Fibroblast of lung (primary cell): Measurements from ENCODE around the gene GALR2. TPM values are rescaled to one million over a fixed set of nuclear protein-coding genes. Genes with fewer than 3 reads are reported as not detected.

Experiments used
- DNase-seq, 2 donors: peaks; one replicate each; pipeline versions ENCODE4 v3.0.0 to v3.0.0-alpha.2; 2010; ENCODE audit warnings: low read depth in 2 of 2
- H2AFZ ChIP-seq: 2 replicates; pipeline ENCODE4 v1.5.1; 2012; ENCODE audit warnings: low read length, control low read depth, inconsistent platforms
- H3K27ac ChIP-seq: 2 replicates; pipeline ENCODE4 v1.5.1; 2011; ENCODE audit warnings: low read length, control low read depth; ENCODE audit not compliant: insufficient read depth
- H3K27me3 ChIP-seq: 2 replicates; pipeline ENCODE4 v1.5.1; 2011; ENCODE audit warnings: mild to moderate bottlenecking, low read length; ENCODE audit not compliant: control insufficient read depth, insufficient read depth
- H3K36me3 ChIP-seq: 2 replicates; pipeline ENCODE4 v1.5.1; 2011; ENCODE audit warnings: low read length; ENCODE audit not compliant: control insufficient read depth, insufficient read depth
- H3K4me1 ChIP-seq: 2 replicates; pipeline ENCODE4 v1.5.1; 2011; ENCODE audit warnings: low read length; ENCODE audit not compliant: control insufficient read depth, insufficient read depth; ENCODE audit errors: extremely low read depth
- H3K4me2 ChIP-seq: 2 replicates; pipeline ENCODE4 v1.5.1; 2011; ENCODE audit warnings: low read length, control low read depth; ENCODE audit not compliant: insufficient read depth; ENCODE audit errors: extremely low read depth
- H3K4me3 ChIP-seq, 4 experiments: fragments of 200-600 bp in 1 of 4; sonication (generic) in 1 of 4; replicated peaks in 1 of 4; 2 replicates each; pipeline ENCODE4 v1.5.1; 2011 to 2016; ENCODE audit warnings: low read length in 4 of 4, low read depth in 3 of 4, mild to moderate bottlenecking in 3 of 4, control low read depth in 2 of 4, inconsistent platforms in 1 of 4, mixed read lengths in 1 of 4; ENCODE audit not compliant: insufficient read depth in 1 of 4; ENCODE audit errors: control extremely low read depth in 1 of 4
- H3K79me2 ChIP-seq: 2 replicates; pipeline ENCODE4 v1.5.1; 2012; ENCODE audit warnings: mild to moderate bottlenecking, low read length, inconsistent platforms; ENCODE audit not compliant: control insufficient read depth, insufficient read depth
- H3K9ac ChIP-seq: 2 replicates; pipeline ENCODE4 v1.5.1; 2011; ENCODE audit warnings: mild to moderate bottlenecking, low read length, control low read depth; ENCODE audit not compliant: insufficient read depth
- H3K9me3 ChIP-seq: 2 replicates; pipeline ENCODE4 v1.5.1; 2012; ENCODE audit warnings: low read depth, low read length; ENCODE audit not compliant: control insufficient read depth, insufficient read depth
- H4K20me1 ChIP-seq: 2 replicates; pipeline ENCODE4 v1.5.1; 2011; ENCODE audit warnings: low read length; ENCODE audit not compliant: control insufficient read depth, insufficient read depth; ENCODE audit errors: extremely low read depth
- CTCF ChIP-seq, 2 donors: IDR thresholded peaks in 1 of 2; conservative IDR thresholded peaks in 1 of 2; 1 replicate in 1 of 2; 2 replicates in 1 of 2; pipeline ENCODE4 v1.5.1; 2011 to 2012; ENCODE audit warnings: low read length in 2 of 2, control low read depth in 1 of 2, inconsistent platforms in 1 of 2, low read depth in 1 of 2, mild to moderate bottlenecking in 1 of 2
- EZH2 ChIP-seq: IDR thresholded peaks from 2 replicates; pipeline ENCODE4 v1.5.1; 2012; ENCODE audit warnings: low read length, control low read depth, mild to moderate bottlenecking; ENCODE audit errors: missing control alignments
- polyA plus RNA-seq, 2 donors: library from polyadenylated mRNA; depleted of rRNA in 1 of 2; stranded (reverse) in 1 of 2; unstranded in 1 of 2; fragments of >200 nt; gene quantifications; 2 replicates each; pipeline ENCODE4 v1.2.1, GENCODE V29; 2011 to 2012; ENCODE audit warnings: missing spikeins in 1 of 2
- total RNA-seq: library from RNA; depleted of rRNA; stranded (reverse); fragments of >200 nt; gene quantifications from 2 replicates; pipeline ENCODE4 v1.2.1, GENCODE V29; 2014

The GALR2 gene
- total and polyA plus RNA-seq, 2 donors (not counting 1 experiment from before 2014, with no cell fraction given), result not detected

GRCh38 chr17:76106703-76107102 is 32.1 kb downstream of the GALR2 start:
- DNase-seq, result no peak
- no peaks in the 10 kb centered on the region for H3K9me3 ChIP-seq
- no peak overlapping the region for H2AFZ ChIP-seq
- no peak overlapping the region for H3K4me3 ChIP-seq
- peaks cover 3% of the 10 kb centered on the region for H3K4me1 ChIP-seq
- H3K4me2 ChIP-seq, result no peak overlapping the region
- no peak overlapping the region for H3K27ac ChIP-seq
- no peak for TF ChIP-seq CTCF (conservative IDR thresholded peaks at IDR 0.05 in 1 of 2, IDR thresholded peaks at IDR 0.05 in 1 of 2; ENCODE audit: low read depth in 1 of 2, low read length in 2 of 2)
- no peak for TF ChIP-seq EZH2
- H3K79me2 ChIP-seq, result peaks cover 12% of the 10 kb centered on the region
- no peak overlapping the region for H3K9ac ChIP-seq
- peaks cover under 1% of the 10 kb centered on the region for H3K36me3 ChIP-seq
- no peaks in the 10 kb centered on the region for H3K27me3 ChIP-seq
- no peaks in the 10 kb centered on the region for H4K20me1 ChIP-seq

DNA sequence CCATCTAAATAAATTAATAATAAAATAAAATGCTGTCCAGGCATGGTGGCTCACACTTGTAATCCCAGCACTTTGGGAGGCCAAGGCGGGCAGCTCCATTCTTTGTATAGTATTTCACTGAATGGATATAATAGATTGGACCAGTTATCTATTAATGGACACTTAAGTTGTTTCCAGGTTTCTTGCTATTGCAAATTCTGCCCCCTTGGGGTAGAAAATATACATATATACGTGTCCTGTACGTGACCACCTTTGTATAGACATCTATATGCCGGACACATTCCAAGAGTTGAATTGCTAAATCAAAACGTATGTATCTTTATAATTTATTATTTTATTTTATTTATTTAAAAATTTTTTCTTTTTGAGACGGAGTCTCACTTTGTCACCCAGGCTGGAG is 32.9 kb downstream of the GALR2 start:
- Histone ChIP-seq H2AFZ (no peak overlapping the region), H3K4me2 (no peak overlapping the region), H4K20me1 (no peaks in the 10 kb centered on the region), H3K9me3 (no peaks in the 10 kb centered on the region), H3K79me2 (peaks cover 7% of the 10 kb centered on the region), H3K27ac (no peak overlapping the region), H3K27me3 (no peaks in the 10 kb centered on the region), H3K4me3 (no peak overlapping the region), H3K4me1 (peaks cover 2% of the 10 kb centered on the region), H3K36me3 (no peaks in the 10 kb centered on the region), H3K9ac (no peak overlapping the region)
- peak in 1 of 2 donors; percentile 23 for TF ChIP-seq CTCF (conservative IDR thresholded peaks at IDR 0.05 in 1 of 2, IDR thresholded peaks at IDR 0.05 in 1 of 2; ENCODE audit: low read depth in 1 of 2, low read length in 2 of 2)
- TF ChIP-seq EZH2, result no peak
- DNase-seq, result peak in 1 of 2 donors; percentile 15

GRCh38 chr17:76111956-76112355 is 37.4 kb downstream of the GALR2 start:
- Histone ChIP-seq H3K27ac (no peak overlapping the region), H3K4me1 (no peaks in the 10 kb centered on the region), H3K79me2 (no peaks in the 10 kb centered on the region), H3K36me3 (no peaks in the 10 kb centered on the region), H3K9ac (no peak overlapping the region), H3K4me2 (no peak overlapping the region), H2AFZ (no peak overlapping the region), H3K4me3 (no peak overlapping the region), H3K9me3 (no peaks in the 10 kb centered on the region), H4K20me1 (no peaks in the 10 kb centered on the region), H3K27me3 (no peaks in the 10 kb centered on the region)
- TF ChIP-seq CTCF (conservative IDR thresholded peaks at IDR 0.05 in 1 of 2, IDR thresholded peaks at IDR 0.05 in 1 of 2; ENCODE audit: low read depth in 1 of 2, low read length in 2 of 2) (no peak), EZH2 (no peak)
- peak in 1 of 2 donors; percentile 34 for DNase-seq
